SK-N-DZ (cell line): ENCODE results near the gene JAML.

Experiments used
- DNase-seq: peaks from one replicate; pipeline ENCODE4 v3.0.0-alpha.2; 2015; ENCODE audit warnings: low spot score

Gene JAML

DNA sequence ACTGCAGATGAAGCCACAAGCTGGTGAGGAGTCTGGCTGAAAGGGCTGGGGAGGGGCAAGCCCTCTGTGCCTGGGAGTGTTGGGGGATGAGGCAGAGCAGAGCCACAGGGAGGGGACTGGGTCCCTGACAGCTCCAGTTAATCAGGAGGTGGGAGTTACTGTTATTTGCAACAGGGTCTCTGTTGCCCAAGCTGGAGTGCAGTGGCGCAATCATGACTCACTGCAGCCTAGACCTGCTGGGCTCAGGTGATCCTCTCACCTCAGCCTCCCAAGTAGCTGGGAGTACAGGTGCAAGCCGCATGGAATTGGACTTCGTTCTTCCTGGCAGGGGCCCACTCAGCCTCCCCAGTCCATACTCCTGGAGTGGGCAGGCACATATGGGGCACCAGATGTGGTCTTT is 56.1 kb downstream of the JAML start:
- no peak for DNase-seq

DNA sequence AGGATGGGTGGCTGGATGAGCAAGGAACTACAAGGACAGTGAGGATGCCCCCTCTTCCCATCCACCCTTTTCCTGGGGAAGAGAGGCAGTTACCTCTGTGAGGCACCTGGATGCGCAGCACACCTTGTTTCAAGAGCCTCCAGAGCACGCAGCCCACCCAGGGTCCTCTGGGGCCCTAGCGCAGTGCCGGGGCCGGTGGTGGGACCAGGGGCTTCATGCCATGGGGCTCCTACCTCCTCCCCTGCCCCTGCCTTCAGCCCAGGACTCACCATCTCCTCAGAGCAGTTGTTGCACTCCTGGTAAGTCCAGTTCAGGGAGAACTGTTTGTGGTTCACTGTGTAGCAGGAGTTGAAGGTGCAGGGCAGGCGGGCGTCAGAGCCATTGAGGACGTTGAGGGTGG is 56.5 kb downstream of the JAML start:
- DNase-seq, result no peak

DNA sequence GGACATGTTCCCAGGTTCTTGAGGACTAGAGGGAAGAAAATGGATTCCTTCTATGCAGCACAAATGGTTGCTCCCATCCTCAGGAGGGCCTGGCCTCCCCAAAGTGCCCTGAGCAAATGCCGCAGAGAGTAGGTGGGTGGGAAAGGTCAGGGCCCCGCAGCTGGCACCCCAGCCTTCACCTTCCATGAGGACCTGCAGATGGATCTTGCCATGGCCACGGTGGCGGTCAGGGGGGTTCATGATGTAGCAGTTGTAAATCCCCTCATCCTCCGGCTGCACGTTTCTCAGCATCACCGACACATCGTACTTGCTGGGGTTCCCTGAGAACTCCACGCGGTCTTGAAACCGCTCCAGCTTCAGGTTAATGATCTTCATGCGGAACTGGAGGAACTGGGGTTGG is 56.9 kb downstream of the JAML start:
- no peak for DNase-seq

DNA sequence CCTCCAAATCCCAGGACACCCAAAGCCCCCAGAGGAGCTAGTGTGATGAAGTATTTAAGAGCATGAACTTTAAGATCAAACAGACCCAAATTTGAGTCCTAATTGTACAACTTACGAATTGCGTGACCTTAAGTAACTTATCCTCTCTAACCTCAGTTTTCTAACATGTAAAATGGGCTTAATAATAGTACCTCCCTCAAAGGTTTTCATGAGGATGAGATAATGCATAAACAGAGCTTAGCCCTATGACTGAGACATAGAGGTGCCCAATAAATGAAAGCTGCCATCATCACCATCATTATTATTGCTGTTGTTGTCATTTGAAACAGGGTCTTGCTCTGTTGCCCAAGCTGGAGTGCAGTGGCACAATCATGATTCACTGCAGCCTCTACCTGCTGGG is 57.6 kb downstream of the JAML start:
- DNase-seq, result no peak

DNA sequence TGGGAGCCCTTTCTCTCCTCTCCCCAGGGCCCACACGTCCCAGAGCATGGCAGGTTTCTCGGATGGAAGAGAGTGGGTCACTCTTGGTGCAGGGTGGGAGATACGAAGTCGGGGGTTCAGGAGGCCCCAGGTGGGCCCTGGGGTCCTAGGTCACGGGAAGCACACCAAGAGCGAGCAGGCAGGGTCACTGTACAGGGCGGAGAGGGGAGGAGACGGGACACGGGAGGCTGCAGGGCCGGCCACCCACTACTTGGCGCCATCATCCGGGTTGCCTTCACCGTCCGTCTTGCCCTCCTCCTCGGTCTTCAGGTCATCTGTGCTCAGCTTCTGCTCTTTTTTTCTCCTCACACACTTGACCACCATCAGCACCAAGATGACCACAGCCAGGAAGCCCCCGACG is 58.2 kb downstream of the JAML start:
- DNase-seq, result no peak

DNA sequence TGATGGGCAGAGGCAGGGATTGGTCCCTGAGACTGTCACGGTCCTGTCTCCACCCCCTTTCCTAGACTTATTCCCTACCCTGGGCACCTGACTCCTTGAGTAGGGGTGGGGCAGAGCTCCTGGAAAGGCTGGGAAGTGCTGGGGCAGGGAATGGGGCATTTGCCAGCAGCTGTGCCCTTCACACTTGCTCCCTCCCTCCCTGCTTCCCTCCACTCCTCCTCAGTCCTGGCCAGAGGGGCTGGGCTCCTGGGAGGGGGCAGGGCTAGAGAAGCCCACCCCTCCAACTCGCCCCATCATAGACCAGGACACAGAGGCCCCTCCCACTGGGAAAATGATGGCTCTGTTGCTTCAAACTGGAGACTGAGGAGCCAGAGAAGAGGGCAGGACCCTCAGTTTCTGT is 59.9 kb downstream of the JAML start:
- no peak for DNase-seq

DNA sequence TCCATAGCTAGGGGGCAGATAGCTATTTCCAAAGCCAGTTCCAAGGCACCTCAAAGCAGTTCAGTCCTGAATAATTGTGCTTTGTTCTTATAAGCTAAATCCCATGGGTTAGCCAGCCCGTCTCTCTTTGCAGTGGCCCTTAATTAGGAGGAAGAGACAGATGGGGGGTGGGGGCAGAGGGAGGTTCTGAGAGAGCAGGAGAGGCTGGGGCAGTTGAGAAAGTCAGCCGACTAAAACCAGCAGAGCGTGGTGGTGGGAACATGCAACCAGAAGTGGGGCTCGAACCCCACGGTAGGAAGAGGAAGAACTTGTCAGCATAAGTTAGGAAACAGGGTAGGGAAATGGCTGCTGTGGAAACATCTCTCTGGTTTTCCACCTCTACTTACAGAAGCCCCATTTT is 61.3 kb downstream of the JAML start:
- no peak for DNase-seq

DNA sequence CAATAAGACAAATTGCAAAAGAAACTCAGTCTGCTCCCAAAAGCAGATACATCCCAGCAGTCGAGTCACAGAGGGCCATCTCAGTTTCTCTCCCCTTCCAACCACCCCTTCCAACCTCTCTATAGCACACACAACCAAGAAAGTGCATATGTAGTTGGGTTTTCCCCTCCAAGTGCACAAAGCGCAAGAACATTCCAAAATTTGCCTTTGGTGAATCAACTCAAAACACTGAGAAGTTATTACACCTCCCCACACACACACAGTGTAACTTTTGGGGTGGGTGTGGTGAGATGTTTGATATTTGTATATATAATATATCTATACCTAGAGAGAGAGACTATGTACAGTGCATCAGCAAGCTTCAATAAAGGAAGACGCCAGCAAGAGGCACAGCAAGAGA is 62.0 kb downstream of the JAML start:
- DNase-seq, result no peak

DNA sequence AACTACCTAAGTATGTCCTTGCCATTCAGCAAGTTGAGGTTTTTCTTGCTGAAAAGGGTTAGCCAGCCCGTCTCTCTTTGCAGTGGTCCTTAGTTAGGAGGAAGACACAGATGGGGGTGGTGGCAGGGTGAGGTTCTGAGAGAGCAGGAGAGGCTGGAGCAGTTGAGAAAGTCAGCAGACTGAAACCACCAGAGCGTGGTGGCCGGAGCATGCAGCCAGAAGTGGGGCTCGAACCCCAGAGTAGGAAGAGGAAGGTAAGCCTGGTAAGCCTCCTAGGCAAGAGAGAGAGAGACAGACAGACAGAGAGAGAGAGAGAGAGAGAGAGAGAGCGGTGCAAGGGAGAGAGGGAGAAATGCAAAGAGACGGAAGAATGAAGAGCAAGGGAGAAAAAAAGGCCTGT is 63.0 kb downstream of the JAML start:
- no peak for DNase-seq

DNA sequence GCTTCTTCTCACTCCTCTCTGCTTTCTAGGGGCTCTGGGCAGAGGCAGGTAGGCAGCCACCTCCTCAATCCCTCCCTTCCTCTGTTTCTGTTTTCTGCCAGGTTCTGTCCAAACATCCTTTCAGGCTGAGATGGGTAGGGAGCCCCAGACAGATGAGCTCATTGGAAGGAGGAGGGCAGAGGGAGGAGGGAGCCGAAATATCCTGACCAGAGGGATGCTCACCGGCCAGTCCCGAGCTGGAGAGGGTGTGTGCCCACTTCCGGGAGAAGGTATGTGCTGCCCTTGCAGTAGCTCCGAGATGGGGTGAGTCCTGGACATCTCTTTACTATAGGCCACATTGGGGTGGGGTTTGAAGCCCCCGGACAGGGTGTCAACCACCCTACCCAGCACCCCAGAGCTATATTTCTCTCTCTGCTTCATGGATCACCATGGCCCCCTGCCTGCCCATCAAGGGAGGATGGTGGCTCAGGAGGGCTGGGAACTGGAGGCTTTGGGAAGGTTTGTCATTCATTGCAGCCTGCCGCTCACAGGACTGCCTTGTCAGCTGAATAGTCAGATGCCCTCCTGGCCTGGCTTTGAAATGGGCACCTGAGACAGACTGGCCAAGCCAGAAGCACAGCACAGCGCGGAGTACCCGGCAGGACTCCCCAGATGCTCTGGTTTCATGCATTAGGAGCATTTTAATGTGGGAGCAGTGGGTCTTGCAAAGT is 67.5 kb downstream of the JAML start:
- DNase-seq, result no peak

DNA sequence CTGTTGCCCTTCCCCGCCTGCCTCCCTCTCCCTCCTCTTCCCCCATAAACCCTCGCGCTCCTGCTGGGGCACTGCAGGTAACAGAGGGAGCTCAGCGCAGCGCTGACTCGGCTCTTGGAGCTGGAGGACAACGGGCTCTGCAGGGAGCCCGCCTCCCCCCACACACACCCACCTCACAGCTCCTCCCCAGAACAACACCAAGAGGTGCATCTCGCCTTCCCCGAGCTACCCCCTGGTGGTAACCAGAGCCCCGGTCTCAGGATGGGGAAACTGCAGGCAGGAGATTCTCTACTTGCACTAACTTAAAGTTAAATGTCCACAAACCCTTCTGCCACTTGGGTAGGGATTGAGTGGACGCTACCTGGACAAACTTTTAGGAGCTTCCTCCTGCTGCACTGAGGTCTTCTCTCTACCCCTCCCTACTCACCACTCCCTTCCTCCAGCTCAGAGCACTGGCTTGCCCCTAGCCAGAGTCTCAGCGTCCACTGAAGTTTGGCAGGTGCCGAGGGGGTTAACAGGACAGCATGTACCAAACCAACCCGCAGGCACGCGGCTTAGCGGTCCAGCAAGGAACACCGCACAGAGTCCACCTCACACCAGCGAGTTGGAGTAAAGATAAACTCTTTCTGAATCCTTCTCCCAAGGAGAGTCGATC is 68.2 kb downstream of the JAML start:
- DNase-seq, result no peak

DNA sequence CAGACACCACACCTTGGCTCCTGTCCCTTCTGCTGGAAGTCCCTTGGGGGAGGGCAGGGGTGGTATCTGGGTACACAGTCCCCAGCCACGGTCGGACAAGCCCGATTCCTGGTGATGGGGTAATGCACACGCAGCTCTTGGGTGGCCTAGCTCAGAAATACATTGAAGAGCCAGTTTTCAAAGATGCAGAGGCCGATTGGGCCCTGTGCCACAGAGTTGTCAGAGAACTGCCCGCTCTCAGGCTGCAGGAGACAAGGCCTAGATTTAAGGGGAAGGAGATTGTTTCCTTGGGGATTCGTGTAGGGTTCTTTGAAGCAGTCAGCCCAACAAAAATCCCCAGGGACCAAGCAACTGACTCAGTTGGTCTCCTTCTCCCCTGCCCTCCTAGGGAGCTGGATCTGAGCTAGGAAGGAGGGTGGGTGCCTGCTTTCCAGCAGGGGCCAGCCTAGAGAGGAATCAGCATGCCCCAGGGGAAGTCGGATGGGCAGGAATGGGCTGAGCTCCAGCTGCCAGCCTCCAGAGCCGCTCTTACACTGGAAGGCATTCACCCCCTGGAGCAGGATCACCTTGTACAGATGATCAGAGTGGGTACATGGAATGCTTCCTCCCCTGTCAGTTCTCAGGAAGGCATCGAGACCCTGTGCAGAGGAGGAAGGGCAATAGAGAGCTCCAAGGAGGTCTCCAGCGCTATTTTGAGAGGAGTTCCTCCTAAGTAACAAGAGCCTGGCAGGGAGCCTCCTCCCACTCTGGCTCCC is 68.9 kb downstream of the JAML start:
- DNase-seq, result no peak

DNA sequence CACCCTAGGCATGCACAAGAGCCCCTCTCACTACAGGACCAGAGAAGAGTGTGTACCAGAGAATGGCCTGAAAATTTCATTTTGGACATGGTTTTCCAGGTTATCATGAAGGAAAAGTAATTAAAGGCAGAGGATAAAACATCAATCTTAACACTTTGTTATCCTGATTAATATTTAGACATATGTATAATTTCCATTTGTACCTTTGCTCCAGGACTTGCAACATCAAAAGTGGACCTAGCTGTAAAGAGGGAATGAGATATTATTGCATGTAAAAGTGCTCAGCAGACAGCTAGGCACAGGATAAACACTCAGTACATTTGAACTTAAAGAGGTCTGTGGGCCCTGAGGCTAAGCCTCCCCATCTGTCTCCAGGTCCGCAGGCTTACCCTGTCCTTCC is 70.2 kb downstream of the JAML start:
- DNase-seq, result no peak

DNA sequence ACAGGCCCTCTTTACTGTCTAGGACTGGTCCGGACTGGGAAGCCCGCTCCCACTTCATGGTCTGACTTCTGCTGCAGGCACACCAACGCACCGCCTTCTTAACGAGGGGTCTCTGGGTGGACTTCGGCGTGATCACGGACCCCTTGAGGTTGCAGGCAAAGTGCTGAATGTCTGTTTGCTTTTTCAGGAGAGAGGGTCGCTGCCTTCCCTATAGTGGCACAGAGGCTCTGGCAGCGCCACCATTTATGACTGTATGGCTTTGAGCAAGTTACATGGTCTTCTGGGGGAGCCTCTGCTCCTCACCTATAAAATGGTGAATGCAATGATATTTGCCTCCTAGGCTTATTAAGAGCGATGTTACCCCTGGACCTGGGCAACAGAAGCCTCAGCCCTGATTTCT is 70.8 kb downstream of the JAML start:
- DNase-seq, result no peak

DNA sequence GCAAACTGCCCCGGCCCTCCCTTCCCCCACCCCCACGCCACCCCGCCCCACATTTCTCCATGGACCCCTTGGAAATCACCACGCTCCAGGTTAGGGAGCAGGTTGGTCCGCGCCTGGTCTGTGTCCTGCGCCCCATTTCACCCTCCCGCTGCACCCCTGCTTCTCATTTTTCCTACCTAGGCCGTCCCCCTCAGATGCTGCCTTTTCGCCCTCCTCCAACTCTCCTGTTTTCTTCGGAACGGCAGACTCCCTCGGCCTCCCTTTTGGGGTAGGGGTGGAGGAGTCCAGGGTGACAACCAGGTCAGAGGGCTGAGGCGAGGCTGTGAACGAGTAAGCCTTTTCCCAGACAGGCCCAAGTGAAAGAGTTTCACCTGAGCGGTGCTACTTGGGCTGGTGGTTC is 71.3 kb downstream of the JAML start:
- no peak for DNase-seq

DNA sequence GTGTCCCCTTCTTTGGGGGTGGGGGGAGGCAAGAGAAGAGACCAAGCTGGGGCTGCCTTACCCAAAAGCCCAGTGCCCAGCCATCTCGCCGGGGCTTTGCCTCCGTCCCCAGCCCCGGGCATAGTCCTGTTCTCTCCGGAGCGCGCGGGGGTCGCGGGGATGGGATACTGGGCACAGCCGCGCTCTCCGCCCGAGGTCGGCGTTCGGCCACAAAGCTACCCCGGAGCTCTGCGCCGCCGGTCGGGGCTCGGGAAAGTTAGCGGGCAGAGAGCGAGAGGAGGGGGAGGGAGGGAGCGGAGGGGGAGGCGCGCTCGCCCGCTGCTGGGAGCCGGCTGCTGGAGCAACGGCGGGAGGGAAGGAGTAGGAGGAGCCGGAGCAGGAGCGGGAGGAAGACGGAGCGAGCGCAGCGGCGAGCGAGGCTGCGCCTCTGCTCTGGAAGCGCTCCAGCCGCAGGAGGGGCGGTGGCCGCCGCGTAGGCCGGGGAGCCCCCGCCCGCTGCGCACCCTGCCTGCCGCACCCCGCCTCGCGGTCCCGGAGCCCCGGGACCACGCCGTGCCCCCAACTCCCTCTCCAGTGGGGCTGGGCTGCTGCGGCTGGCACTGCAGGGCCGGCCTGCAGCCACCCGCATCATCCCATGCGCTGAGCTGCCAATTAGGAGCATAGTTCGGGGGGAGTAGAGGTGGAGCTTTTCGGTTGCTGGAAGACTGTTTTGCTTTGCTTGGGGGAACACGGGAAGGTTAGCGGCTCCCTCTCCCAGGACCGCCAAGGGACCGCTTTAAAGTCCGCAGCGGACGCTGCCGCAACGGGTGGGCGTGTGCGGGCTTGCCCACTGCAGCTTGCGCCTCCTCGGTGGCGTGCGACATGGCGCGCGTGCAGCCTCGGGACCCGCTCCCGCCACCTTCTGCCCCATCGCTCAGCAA is 72.0 kb downstream of the JAML start, which contains the start of gene SCN4B:
SCN4B (minus strand) TSS at position 272 of the 920 bp plus-strand sequence; CDS start at position 122, 150 bp downstream.
- DNase-seq, result peak; percentile 34

DNA sequence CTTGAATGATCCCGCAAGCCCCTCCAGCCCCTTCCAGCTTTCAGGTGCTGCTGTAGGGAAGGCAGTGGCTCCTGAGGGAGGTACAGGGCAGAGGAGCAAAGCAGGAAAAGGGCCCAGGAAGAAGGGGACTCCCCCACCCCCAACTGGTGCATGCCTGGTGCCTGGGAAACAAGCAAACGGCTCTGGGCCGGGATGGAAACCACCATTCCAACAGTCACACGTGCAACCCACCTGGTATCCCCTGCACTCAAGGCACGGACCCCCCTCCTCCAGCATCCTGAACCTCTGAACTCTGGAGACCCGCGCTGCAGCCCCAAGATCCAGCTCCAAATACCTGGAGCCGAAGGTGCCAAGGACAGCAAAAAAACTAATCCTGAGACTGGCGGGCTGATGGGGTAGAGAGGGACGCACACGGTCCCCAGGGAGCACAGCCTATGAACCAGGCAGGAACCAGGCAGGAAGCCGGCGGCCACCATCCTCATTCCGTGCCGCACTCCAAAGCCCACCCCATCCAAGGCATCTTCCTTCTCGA is 72.7 kb downstream of the JAML start:
- no peak for DNase-seq

DNA sequence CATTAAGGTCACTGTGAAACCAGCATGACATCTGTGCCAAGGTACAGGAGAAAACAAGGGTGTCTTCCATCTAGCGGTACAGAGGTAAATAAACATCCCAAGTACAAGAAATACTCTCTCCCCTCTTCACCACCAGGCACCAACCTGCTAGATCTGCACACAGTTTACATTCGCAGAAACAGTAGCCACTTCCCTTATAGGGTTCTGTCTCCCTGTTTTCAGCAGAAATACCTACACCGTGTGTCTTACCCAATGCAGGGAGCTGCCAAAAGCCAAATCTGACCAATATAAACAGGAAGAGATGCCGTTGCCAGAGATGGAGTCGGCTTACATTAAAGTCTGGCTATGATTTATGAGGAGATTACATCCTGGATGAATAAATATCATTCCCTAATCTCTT is 73.4 kb downstream of the JAML start:
- DNase-seq, result no peak

DNA sequence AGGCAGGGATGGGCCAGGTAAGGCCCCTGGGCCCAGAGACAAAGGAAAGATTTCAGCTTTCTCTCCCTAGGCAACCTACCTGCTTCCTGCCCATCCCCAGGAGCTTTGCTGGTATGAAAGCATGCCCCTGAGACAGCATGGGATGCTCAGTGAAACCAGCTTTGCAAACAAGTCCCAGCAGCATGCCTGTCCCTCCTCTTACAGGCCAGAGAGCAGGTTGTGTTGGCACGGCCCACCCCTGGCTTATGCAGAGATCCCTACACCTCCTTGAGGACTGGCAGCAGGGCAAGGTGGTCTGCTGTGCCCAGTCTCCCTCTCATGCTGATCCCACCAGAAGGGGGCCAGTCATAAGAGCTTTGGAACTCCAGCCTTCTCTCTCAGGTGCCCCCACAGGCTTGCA is 75.3 kb downstream of the JAML start:
- no peak for DNase-seq

DNA sequence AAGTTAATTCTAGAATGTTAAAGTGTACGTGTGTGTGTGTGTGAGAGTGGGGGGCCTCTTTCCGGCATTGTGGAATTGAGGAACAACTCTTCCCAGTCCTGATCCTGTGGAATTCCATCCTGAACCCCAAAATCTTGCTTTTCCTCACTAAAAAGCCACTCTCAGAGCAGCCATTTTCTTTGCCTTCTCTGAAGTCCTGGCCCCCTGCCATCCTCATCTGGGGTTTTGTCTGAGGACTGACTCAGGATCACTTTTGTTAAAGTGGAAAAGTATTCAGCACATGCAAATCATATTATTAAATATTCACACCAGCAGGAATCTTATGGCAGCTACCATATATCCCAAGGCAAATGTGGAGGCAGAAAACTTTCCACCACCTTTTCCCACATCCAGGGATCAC is 76.0 kb downstream of the JAML start:
- no peak for DNase-seq

DNA sequence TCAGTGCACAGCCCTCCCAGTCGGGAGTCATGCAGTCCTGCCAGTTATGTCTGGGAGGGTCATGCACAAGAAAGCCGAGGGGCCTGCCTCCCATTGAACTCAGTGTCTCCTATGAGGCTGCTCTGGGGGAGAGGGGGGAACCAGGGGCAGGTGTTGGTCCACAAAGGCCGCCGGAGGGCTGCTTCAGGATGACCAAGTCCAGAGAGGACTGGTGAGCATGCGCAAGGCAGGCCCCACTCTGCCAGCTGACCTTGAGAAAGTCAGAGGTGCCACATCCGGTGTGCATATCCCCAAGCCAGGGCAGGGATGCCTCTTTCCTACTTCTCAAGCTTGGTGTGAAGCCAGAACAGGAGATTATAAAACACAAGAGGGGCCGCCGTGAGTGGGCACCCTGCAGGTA is 76.6 kb downstream of the JAML start:
- no peak for DNase-seq

DNA sequence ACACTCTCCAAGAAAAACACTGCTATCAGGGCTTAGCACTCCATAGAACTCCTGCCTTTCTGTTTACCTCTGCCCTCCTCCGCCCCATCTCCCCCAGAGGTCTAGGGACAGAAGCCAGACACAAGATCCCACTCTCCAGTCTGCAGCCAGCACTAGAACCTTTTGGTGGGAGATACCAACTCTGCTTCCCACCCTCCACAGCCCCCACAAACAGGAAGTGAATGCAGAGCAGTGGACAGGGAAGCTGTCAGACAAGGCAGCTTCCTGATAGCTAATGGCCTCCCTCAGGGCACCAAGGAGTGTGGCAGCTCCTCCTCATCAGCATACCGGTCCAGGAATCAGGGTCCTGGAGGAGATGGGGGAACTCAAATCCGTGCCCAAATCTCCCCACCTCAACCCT is 77.3 kb downstream of the JAML start:
- no peak for DNase-seq
